HG03025 (cell line): ENCODE measurements around the gene PLEKHM2.

Source experiments
- ATAC-seq: cut with Tn5 transposase; IDR thresholded peaks from one replicate; pipeline ENCODE4 v1.9.1; 2021; ENCODE audit warnings: mild to moderate bottlenecking, moderate library complexity; ENCODE audit not compliant: unreplicated experiment, low FRiP score

The PLEKHM2 gene

DNA sequence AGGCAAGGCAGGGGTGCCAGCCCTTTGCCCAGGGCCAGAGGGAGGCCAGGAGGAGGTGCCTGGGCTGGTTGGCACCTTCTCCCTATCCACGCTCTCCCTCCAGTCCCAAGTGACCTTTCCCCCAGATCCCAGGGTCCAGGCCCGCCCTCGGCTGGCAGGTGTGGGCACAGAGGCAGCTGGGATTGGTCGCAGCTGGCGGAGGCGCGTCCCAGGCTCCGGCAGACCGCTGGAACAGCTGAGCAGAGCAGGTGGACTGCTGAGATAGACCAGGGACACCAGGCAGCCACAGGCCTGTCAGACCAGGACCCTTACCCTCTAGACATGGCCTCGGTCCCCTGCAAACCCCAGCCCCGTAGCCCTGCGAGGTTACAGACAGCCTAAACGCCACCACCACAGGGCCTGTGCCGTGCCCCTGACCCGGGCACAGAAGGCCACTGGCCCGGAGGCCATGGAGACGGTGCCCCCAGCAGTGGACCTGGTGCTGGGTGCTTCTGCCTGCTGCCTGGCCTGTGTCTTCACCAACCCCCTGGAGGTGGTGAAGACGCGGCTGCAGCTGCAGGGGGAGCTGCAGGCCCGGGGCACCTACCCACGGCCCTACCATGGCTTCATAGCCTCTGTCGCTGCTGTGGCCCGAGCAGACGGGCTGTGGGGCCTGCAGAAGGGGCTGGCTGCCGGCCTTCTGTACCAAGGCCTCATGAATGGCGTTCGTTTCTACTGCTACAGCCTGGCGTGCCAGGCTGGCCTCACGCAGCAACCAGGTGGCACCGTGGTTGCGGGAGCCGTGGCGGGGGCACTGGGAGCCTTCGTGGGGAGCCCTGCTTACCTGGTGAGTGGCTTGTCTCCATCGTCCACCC is 52.1 kb downstream of the PLEKHM2 start, which contains the start of gene SLC25A34:
SLC25A34 (plus strand) TSS at position 221 of the 854 bp plus-strand sequence; CDS start at position 449, 228 bp downstream.
- ATAC-seq: no peak

DNA sequence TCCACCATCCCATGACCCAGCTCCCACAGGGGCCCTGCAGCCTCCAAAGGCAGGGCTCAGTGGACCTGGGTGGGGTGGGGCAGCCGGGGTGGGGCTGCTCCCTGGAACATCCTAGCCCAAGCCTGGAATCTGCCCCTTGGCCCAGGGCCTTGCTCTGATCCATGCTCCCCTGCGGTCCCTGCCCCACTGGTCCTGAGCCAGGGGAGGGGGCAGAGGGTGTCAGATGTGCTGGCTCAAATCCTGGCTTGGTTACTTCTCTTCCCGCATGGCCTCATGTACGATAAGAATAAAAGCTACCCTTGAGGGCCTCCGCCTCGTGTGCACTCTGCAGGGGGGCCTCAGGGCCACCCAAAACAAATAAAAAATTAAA is 52.8 kb downstream of the PLEKHM2 start:
- no peak for ATAC-seq

DNA sequence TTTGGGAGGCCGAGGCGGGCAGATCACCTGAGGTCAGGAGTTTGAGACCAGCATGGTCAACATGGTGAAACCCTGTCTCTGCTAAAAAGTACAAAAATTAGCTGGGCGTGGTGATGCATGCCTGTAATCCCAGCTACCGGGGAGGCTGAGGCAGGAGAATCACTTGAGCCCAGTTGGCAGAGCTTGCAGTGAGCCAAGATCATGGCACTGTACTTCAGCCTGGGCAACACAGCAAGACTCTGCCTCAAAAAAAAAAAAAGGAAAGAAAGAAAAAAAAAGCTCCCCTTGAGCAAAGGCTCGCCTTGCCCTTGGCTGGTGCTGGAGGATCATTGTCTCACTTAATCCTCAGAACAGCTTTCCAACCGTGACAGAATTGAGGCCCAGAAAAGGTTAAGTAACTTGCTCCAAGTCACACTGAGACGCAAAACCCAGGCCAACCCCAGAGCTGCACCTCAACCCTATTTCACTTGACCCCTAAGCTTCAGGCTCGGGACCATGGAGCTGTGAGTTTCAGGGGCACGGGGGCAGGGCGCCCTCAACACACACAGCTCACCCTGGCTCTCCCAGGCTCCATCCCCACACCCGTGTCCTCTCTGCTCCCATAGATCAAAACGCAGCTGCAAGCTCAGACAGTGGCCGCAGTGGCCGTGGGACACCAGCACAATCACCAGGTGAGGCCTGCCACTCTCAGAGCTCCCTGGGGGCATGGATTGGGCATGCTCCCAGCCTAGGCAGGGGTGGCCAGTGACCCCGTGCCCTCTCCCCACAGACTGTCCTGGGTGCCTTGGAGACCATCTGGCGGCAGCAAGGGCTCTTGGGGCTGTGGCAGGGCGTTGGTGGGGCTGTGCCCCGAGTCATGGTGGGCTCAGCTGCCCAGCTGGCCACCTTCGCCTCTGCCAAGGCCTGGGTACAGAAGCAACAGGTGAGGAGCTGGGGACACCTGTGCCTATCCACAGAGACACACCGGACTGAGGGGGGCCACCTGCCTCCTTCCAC is 53.5 kb downstream of the PLEKHM2 start:
- ATAC-seq: no peak

DNA sequence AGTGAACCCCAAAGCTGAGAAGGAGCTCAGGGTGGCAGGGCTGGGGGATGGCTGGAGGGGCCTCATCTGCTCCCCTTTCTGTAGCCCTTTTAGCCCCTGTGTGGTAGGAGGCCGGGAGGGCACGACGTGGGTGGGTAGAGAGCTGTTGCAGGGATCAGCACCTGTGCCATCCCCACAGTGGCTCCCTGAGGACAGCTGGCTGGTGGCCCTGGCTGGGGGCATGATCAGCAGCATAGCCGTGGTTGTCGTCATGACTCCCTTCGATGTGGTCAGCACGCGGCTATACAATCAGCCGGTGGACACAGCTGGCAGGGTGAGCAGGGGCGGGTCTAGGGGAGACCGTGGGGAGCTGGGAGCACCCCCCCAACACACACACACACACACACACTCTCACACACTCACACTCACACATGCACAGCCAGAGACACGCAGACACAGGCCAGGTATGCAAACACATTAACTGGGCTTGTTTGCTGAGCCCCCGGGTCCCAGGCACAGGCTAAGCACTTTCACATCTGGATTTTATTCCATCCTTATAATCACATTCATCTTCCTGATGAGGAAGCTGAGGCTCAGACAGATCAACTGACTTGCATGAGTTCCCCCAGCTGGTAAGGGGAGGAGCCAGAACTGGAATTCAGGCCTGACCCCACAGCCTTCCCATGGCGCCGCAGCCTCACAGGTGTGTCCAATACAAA is 54.4 kb downstream of the PLEKHM2 start:
- ATAC-seq: no peak

- no peak for ATAC-seq
These were observed 55.1 kb downstream of the PLEKHM2 start for GRCh38 chr1:15739259-15739658.

DNA sequence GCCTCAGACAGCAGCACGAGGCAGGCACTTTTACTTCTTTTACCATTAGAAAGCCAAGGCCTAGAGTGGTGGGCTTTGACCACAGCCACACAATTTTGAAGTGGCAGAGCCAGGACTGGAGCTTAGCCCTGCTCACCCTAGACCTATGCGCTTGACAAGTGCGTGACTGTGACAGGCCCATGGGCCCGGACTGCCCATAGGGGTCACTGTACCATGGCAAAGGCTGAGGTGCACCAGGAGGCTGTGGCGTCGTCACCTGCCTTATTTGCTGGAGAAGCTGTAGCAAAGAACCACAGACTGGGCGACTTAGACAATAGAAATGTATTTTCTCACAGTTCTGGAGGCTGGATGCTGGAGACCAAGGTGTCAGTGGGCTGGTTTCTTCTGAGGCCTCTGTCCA is 55.6 kb downstream of the PLEKHM2 start:
- ATAC-seq: no peak

GRCh38 chr1:15740924-15741850 is 57.1 kb downstream of the PLEKHM2 start:
- no peak for ATAC-seq

DNA sequence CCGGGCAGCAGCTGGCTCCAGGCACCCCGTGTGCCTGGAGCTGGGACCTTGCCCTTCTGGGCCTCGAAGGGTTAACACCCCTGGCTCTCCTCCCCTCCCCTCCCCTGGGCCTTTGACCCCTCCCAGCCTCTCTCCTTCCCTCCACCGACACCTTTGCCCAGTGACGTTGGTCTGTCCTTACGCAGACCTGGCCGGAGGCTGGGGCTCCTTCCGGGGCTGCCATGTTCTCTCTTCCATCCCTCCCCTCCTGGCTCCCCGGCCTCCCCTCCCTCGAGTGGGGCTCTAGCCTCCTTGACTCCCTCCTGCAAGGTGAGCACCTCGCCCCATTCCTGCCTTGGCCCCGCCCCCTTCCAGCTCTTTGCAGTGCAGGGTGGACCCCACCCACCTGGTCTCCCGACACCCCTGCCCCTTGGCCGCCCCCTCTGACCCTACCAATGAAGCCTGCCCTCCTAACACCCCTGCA is 58.2 kb downstream of the PLEKHM2 start, which contains the start of gene TMEM82:
TMEM82 (plus strand) TSS at position 161 of the 463 bp plus-strand sequence; CDS start at position 222, 61 bp downstream.
- no peak for ATAC-seq

DNA sequence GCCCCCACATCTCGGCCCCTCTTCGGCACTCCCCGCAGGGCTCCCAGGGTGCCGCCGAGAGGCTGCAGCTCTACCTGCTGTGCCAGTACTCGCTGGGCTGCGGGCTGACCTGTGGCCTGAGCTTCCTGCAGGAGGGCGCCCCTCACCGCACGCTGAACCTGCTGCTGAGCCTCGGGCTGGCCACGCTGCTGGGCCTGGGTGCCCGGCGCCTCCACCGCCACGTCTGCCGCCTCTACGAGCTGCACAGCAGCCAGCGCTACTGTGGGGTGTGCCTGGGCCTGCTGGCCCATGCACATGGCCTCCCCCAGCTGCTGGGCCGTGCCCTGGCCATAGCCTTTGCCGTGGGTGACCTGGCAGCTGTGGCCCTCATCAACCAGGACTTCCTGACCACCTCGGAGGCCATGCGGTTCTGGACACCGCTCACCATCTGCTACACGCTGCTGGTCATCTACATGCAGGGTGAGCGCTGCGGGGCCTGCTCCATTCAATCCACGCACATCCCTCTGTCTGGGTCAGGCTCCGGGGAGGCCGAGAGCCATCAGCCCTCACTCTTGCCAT is 60.1 kb downstream of the PLEKHM2 start:
- no peak for ATAC-seq

- ATAC-seq: no peak
These were observed 63.3 kb downstream of the PLEKHM2 start for GRCh38 chr1:15747378-15747777.

DNA sequence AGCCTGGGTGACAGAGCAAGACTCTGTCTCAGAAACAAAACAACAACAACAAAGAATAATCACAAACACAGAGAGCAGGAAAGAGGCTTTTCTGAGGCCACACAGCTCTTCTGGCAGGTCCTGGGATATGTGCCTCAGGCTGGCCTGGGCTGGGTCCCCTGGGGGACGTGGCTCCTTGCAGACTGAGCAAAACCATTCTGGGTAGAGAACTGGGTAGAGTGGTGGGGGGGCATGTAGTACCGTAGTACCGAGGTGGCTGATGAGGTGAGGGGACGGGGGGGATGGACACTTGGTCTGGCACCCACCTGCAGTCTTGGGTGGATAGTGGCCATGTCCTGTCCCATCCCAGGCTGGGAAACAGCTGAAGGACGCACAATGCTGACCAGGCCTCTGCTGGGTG is 64.1 kb downstream of the PLEKHM2 start:
- ATAC-seq: no peak

GRCh38 chr1:15748690-15749398 is 64.7 kb downstream of the PLEKHM2 start:
- no peak for ATAC-seq

DNA sequence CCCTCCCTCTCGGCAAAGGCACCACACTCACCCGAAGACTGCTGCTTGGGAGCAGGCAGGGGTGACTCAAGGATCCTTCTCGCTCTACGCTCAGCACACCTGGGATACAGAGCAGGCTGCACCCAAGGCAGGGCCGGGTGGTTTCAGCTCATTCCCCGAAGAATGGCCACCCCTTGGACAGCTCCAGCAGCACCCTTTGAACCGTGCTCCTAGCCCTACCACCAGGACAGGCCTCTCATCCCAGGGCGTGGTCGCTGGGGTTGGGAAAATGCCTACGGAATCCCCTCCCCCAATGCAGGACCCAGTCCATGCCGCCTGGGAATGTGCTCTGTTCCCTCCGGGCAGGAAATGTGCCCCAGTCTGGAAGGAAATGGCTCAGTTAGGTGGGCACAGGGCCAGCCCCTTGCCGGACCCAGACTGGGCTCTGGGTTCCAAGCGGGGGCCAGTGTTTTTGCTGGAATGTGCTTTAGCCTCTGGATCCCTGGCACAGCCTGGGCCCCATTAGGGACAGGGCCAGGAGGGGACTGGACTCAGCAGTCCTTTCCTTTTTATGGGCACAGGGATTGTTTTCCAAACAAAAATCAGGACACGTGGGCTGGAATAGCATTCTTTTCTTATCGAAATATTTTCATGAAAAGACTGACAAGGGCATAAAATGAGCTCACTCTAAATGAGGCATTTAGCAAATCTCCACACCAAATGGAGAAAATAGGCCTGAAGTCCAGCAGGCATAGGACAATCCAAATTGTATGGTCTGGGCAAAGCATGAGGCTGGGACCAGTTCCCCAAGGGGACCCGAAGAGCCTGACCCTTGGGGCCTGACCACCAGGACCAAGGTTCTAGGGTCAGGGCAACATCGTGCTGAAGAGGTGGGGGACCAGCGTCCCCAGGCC is 65.5 kb downstream of the PLEKHM2 start:
- no peak for ATAC-seq

DNA sequence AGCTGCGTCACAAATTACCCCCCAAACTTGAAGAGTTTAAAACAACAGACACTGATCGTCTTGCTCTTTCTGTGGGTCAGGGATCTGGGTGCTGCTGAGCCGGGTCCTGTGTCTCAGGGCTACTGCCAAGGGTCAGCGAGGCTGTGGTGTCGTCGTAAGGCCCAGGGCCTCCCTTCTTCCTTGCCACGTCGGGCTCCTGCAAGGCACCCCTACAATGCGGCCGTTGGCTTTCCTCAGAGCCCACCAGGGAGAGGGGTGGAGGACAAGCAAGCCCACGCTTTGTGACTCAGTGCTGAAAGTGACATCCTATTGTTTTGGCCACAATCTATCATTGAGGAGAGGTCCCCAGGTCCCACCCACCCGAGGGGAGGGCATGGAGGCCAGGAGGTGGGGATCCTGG is 66.8 kb downstream of the PLEKHM2 start:
- no peak for ATAC-seq

DNA sequence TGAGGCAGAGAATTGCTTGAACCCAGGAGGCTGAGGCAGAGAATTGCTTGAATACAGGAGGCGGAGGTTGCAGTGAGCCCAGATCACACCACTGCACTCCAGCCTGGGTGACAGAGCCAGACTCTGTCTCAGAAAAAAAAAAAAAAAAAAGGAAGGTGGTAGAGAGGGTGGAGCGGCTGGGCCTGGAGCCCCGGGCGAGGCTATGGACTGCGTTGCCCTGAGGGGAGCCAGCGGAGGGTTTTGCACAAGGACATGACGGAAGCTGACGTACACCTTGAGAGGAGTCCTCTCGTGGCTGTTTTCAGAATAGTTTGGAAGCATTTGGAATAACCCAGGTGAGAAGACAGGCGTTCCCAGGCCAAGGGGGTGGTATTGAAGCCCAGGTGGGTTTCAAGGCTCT is 67.6 kb downstream of the PLEKHM2 start:
- ATAC-seq: no peak

DNA sequence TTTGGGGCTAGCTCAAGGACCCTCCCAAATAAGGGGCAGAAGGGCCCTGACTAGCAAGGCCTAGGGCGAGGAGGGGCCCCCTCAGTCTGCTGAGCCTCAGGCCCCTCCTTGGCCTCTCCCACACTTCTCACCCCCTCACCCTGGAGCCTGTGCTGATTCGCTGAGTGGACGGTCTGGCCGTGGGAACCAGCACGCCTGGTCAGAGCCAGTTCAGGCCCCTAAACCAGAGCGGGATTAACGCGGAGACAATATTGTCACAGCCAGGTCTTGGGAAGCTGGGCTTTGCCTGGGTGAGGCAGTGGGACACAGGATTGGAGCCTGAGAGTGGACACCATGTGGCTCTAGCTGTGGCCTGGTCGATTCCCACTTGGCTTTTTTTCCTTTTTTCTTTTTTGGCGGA is 69.7 kb downstream of the PLEKHM2 start:
- ATAC-seq: no peak

- ATAC-seq: no peak
These were observed 71.0 kb downstream of the PLEKHM2 start for GRCh38 chr1:15755021-15755645.
